ENCODE results near the gene LY6G5C.

GRCh38 chr6:31719001-31719400, 38.1 kb upstream of the LY6G5C start:
- TF ChIP-seq, protein P1, sequence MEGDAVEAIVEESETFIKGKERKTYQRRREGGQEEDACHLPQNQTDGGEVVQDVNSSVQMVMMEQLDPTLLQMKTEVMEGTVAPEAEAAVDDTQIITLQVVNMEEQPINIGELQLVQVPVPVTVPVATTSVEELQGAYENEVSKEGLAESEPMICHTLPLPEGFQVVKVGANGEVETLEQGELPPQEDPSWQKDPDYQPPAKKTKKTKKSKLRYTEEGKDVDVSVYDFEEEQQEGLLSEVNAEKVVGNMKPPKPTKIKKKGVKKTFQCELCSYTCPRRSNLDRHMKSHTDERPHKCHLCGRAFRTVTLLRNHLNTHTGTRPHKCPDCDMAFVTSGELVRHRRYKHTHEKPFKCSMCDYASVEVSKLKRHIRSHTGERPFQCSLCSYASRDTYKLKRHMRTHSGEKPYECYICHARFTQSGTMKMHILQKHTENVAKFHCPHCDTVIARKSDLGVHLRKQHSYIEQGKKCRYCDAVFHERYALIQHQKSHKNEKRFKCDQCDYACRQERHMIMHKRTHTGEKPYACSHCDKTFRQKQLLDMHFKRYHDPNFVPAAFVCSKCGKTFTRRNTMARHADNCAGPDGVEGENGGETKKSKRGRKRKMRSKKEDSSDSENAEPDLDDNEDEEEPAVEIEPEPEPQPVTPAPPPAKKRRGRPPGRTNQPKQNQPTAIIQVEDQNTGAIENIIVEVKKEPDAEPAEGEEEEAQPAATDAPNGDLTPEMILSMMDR (IDR thresholded peaks at IDR 0.05) = no peak
- no peak for TF ChIP-seq POLR2A (IDR thresholded peaks at IDR 0.05)
- no peak for TF ChIP-seq EP300 (IDR thresholded peaks at IDR 0.05)

Data from ovary (tissue), 3 donors.